OCI-LY1 (cell line): Measurements from ENCODE around the gene PRR22.

Experiments
- H2AFZ ChIP-seq: fragments of 200-600 bp; sonication (generic), shearing (Covaris generic); 2 replicates; pipeline ENCODE4 v1.6.0; 2014; ENCODE audit warnings: antibody characterized with exemption, mild to moderate bottlenecking, low read length
- H3F3A ChIP-seq: fragments of 200-600 bp; sonication (generic), shearing (Covaris generic); 2 replicates; pipeline ENCODE4 v1.6.0; 2014; ENCODE audit warnings: mild to moderate bottlenecking, antibody characterized with exemption, low read length, moderate library complexity; ENCODE audit not compliant: insufficient read depth
- H3K27ac ChIP-seq: fragments of 200-600 bp; sonication (generic); 2 replicates; pipeline ENCODE4 v1.5.1; 2014; ENCODE audit warnings: low read length, mixed run types, mild to moderate bottlenecking, low read depth; ENCODE audit not compliant: poor library complexity, severe bottlenecking
- H3K27me3 ChIP-seq: fragments of 200-600 bp; sonication (generic); 2 replicates; pipeline ENCODE4 v1.6.0; 2014; ENCODE audit warnings: antibody characterized with exemption, mild to moderate bottlenecking, low read length, moderate library complexity; ENCODE audit not compliant: insufficient read depth
- H3K36me3 ChIP-seq: fragments of 200-600 bp; sonication (generic); 2 replicates; pipeline ENCODE4 v1.6.1; 2014; ENCODE audit warnings: mild to moderate bottlenecking, antibody characterized with exemption, low read length, moderate library complexity, mixed read lengths; ENCODE audit not compliant: insufficient read depth
- H3K4me1 ChIP-seq: fragments of 200-600 bp; sonication (generic); 2 replicates; pipeline ENCODE4 v1.5.1; 2014; ENCODE audit warnings: mild to moderate bottlenecking, low read length, moderate library complexity; ENCODE audit not compliant: insufficient read depth, severe bottlenecking
- H3K4me2 ChIP-seq: fragments of 200-600 bp; sonication (generic), shearing (Covaris generic); 2 replicates; pipeline ENCODE4 v1.6.1; 2014; ENCODE audit warnings: low read length
- H3K4me3 ChIP-seq: fragments of 200-600 bp; sonication (generic); 2 replicates; pipeline ENCODE4 v1.5.1; 2014; ENCODE audit warnings: low read length, low read depth, mild to moderate bottlenecking, mixed read lengths; ENCODE audit not compliant: poor library complexity, severe bottlenecking
- H3K79me2 ChIP-seq: fragments of 200-600 bp; shearing (Covaris generic); 2 replicates; pipeline ENCODE4 v1.6.1; 2016; ENCODE audit warnings: mixed run types, low read length, mixed read lengths; ENCODE audit not compliant: insufficient read depth
- H3K9ac ChIP-seq: fragments of 200-600 bp; sonication (generic), shearing (Covaris generic); 2 replicates; pipeline ENCODE4 v1.6.1; 2014; ENCODE audit warnings: mild to moderate bottlenecking, low read length, mixed read lengths
- H3K9me2 ChIP-seq: fragments of 200-600 bp; sonication (generic), shearing (Covaris generic); 2 replicates; pipeline ENCODE4 v1.6.1; 2014; ENCODE audit warnings: low read depth, mild to moderate bottlenecking, low read length, mixed read lengths
- H3K9me3 ChIP-seq: fragments of 200-600 bp; shearing (Covaris generic); 2 replicates; pipeline ENCODE4 v1.6.1; 2014; ENCODE audit warnings: low read length, mixed read lengths
- H4K20me1 ChIP-seq: fragments of 200-600 bp; sonication (generic), shearing (Covaris generic); 2 replicates; pipeline ENCODE4 v1.6.0; 2016; ENCODE audit warnings: mild to moderate bottlenecking, low read length; ENCODE audit not compliant: insufficient read depth
- CTCF ChIP-seq: fragments of 200-600 bp; sonication (generic), shearing (Covaris generic); IDR thresholded peaks from 2 replicates; pipeline ENCODE4 v1.5.1; 2017; ENCODE audit warnings: mild to moderate bottlenecking, antibody characterized with exemption, low read length, moderate library complexity, mixed read lengths
- EZH2 ChIP-seq: fragments of 200-600 bp; sonication (generic), shearing (Covaris generic); IDR thresholded peaks from 2 replicates; pipeline ENCODE4 v1.8.0; 2017; ENCODE audit warnings: borderline replicate concordance, mixed run types, mild to moderate bottlenecking, antibody characterized with exemption, low read length, moderate library complexity, mixed read lengths

The PRR22 gene

DNA sequence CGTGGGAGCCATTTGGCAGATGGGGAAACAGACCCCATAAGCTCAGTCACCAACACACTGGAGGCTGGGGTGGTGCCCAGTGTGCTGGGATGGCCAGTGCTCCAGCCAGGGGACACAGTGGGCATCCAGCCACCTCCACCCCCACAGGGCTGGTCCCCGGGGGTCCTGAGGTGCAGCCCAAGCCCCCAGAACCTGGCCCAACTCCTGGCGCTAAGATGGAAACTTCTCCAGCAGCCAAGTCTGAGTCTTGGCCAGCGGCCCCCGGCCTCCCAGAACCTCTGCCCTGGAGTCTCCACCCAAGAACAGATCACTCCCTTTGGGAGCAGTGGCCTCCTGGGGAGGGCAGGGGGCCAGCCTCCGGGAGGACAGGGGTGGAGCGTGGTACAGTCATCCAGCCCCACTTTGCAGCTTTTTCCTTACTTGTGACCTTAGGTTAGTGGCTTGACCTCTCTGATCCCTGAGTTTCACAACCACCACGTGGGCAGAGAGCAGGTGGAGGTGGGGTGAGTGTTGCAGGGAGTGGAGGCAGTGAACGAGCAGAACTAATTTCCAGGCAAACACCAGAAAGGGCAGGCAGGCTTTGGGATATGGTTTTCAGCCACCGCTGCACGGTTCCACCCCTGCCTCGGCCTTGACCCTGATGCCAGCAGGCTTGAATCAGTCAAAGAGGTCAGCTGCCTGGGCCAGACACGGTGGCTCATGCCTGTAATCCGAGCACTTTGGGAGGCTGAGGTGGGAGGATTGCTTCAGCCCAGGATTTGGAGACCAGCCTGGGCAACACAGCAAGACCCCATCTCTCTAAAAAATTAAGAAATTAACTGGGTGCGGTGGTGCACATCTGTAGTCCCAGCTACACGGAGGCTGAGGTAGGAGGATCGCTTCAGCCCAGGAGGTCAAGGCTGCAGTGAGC is 16.1 kb upstream of the PRR22 start:
- Histone ChIP-seq H2AFZ (no peak overlapping the region), H3K9me2 (no peaks in the 10 kb centered on the region), H3K4me2 (no peak overlapping the region), H3K36me3 (no peaks in the 10 kb centered on the region), H3K9ac (no peak overlapping the region), H3K4me3 (no peak overlapping the region), H3K27ac (no peak overlapping the region), H3K27me3 (no peaks in the 10 kb centered on the region; the same call in 1 of the 2 replicates), H3F3A (no peaks in the 10 kb centered on the region), H3K9me3 (no peaks in the 10 kb centered on the region), H3K79me2 (no peaks in the 10 kb centered on the region), H4K20me1 (no peaks in the 10 kb centered on the region), H3K4me1 (peaks cover 17% of the 10 kb centered on the region)
- TF ChIP-seq EZH2 (no peak), CTCF (no peak)

DNA sequence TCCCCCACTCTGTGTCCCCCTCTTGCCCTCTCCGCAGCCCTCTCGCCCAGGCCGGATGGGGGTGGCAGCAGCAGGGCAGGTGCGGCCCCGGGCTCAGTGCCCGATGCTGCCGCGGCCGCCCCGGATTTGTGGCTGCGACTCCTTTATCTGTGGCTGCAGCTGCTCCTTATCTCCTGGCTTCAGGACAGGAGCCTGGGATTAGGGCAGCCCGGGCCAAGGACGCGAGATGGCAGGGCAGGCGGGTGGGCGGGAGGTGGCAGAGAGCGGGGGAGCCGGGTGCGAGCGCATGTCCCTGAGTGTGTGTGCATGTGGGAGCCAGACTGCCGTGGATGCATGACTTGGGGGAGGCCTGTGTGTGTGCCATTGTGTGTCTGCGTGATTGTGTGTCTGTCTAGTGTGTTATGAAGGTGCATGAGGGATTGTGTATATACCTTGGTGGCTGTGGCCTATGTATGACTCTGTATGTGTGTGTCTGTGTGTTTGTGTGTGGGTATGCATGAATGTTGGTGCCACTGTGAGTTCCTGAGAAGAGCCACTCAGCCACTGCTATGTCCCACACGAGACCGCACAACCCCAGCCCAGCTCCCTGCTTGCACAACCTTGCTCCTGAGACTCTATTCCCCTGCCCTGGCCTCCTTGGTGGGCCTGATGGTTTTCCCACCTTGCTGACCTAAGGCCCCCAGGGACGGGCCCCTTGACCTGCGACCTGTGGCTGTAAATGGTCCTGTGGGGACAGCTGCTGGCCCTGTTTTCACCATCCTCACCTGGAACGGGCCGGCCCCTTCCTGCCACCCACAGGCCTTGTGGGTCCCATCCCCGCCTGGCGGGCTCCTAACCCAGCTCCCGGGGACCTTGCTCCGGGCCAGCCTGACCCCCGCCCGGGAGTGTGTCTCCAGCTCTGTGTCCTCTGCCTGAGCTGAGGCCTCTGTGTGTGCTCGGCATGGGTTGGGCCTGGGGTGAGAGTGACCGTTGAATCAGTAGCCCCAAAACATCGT is 15.0 kb upstream of the PRR22 start:
- Histone ChIP-seq H3K27ac (no peak overlapping the region), H3K4me3 (no peak overlapping the region), H3F3A (no peaks in the 10 kb centered on the region)

More for the DNA sequence above, 15.0 kb upstream of the PRR22 start:
- H3K27me3 ChIP-seq, result no peaks in the 10 kb centered on the region
- H2AFZ ChIP-seq, result no peak overlapping the region
- H4K20me1 ChIP-seq, result no peaks in the 10 kb centered on the region
- H3K4me2 ChIP-seq, result no peak overlapping the region
- no peaks in the 10 kb centered on the region for H3K9me3 ChIP-seq
- H3K36me3 ChIP-seq, result no peaks in the 10 kb centered on the region
- H3K4me1 ChIP-seq, result peaks cover 11% of the 10 kb centered on the region
- H3K9ac ChIP-seq, result no peak overlapping the region
- TF ChIP-seq EZH2 (no peak), CTCF (no peak)
- H3K79me2 ChIP-seq, result no peaks in the 10 kb centered on the region
- H3K9me2 ChIP-seq, result no peaks in the 10 kb centered on the region
